ENCODE measurements around the gene TBC1D8.

The TBC1D8 gene

DNA sequence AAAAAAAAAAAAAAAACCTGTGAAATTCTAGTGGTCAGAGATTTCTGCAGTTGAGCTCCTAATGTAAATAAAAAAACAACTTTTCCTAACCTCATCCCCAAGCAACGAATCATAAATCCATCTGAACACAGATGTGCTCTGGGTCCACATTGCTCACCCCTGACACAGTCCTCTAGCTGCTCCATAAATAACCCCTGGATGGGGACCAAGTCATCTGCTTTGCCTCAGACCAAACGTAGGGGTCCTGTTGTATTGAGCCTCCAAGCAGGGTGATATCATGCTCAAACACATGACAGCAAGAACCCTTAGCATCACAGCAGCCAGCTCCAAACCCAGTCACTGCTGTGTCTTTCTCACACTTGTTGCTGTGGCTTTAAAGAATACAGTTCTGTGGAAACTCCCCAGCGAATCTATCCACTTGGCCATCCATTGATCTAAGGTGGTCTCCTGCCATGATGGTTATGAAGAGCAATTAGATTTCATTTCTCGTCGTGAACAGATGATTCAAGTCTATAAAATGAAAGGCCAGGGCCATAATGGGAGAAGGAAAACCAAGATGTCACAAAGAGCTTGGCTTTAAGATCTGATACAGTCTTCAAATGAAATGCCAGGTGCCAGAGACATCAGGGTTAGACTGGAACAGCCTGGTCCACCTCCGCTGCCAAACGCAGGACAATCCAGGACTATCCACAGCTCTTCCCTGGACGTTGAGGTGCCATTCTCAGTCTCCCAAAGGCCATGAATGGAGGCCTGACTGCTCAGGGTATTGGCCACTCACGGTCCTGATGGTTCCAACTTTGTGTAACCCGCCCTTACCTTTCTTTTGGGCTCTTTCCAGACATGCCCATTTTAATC, 39.0 kb downstream of the TBC1D8 start:
- DNase-seq, result no peak

DNA sequence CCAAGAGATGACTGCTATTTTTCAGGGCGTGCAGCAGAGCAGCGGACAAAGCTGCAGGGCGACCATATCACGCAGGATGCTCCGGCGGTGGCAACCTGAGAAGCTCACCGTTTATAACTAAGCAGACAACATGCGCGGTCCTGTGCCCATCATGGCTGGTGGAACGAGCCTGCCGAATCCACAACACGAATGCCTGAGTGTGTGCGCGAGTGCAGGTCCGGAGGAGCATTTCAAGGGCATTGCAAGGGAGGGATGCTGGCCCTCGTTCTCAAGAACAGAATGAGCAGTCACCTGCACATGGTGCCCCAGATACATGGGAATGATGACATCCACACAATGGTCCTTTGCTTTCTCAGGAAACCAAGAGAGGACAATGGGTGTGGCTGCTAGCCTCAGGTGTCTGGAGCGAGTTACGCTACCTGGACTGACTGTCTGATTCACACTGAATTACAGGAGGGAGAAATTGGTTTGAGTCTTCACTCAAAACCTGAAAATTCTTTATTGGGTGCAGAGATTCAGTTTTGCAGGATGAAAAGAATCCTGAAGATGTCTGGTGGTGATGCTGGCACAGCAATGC, 39.8 kb downstream of the TBC1D8 start:
- no peak for DNase-seq

DNA sequence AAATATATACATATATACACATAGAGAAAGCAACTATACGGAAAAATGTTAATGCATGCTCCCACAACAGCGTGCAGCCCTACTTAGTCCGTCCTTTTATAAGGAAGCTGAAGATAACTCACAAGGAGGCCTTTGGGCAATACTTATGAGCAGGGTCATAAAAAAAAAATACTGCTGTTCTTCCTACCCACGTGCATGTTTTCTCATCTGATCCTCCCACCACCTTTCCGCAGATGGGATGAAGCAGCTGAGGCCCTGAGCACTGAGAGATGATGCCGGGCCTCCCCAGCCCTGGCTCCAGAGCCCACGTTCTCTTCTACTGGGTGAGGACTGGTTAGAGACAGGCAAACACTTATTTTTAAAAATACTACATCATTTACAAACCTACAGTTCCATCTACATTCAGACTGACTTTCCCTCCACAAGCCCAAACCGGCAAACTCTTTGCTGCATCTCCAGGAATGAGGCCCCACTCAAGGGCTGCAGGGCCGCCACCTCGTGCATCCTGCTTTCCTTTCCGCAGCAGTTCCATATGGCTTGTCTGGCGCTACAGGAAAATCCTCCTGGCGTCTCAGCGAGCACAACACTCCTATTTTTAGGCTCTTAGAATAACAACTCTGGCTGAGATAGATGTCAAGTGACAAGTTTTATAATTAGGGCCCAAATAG, 41.6 kb downstream of the TBC1D8 start:
- DNase-seq, result no peak

DNA sequence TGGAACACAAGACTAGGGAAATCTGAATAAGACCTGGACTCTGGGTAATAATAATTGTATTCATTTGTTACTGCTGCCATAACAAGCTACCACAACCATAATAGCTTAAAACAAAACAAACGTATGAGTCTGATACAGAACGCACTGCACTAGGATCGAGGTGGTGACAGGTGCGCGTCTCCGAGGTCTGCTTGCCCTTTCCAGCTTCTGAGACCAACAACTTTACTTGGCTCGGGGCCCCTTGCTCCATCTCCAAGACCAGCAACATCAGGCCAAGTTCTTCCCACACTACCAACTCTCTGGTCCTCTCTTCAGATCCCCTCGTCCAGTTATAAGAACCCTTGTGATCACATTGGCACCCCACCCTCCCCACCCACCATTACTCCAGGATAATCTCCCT, 42.8 kb downstream of the TBC1D8 start:
- DNase-seq, result no peak

DNA sequence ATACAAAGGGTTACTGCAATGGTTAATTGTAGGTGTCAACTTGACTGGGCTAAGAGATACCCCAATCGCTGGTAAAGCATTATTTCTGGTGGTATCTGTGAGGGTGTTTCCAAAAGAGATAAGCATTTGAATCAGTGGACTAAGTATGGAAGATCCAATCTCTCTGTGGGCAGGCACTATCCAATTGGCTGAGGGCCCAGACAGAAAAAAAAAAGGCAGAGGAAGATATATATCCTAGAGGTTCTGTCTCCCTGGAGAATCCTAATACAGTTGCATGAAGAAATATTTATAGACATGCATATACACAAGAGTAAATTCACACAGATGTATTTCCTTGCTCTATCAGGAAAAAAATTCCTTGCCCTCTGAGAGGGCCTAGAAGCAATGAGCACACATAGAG, 43.9 kb downstream of the TBC1D8 start:
- DNase-seq, result no peak

DNA sequence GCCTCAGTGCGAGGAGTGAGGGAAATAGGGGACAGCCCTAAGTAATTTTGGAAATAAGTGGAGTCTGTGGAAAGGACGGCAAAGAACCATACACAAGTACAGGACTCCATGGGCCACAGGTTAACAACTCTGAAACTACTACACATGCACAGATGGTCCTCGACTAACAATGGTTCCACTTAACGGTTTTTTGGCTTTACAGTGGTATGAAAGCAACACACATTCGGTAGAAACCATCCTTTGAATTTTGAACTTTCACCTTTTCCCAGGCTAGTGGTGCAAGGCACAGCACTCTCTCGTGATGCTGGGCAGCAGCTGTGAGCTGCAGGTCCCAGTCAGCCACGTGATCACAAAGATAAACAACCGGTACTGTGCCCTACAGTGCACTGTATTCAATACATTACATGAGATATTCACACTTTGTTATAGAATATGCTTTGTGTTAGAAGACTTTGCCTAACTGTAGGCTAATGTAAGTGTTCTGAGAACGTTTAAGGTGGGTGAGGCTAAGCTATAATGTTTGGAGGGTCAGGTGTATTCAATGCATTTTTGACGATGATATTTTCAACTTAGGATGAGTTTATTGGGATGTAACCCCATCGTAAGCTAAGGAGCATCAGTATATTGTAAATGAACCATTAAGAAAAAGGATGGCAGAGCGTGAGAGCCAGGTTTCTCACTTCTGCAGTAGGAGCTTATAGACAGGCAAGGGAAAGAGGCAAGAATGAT, 44.6 kb downstream of the TBC1D8 start:
- no peak for DNase-seq

DNA sequence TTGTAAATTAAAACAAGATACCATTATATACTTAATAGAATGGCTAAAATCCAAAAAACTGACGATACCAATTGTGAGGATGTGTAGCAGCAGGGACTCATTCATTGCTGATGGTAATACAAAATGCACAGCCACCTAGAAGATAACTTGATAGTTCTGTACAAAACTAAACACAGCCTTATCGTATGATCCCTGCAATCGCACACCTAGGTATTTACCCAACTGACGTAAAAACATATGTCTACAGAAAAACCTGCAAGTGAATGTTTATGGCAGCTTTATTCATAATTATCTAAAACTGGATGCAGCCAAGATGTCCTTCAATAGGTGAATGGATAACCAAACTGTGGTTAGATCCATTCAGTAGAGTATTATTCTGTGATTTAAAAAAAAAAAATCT, 45.5 kb downstream of the TBC1D8 start:
- DNase-seq, result no peak

DNA sequence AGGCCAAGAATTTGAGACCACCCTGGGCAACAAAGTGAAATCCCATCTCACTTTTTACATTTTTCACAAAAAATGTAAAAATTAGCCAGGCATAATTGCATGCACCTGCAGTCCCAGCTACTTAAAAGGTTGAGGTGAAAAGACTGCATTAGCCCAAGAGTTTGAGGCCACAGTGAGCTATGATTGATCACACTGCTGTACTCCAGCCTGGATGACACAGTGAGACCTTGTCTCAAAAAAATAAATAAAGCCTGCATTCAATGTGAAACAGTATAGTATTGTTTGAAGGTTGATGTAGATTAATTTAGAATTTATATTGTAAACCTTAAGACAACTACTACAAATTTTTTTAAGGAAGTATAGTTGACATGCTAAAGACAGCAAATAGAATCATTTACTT, 53.5 kb downstream of the TBC1D8 start:
- DNase-seq, result no peak

DNA sequence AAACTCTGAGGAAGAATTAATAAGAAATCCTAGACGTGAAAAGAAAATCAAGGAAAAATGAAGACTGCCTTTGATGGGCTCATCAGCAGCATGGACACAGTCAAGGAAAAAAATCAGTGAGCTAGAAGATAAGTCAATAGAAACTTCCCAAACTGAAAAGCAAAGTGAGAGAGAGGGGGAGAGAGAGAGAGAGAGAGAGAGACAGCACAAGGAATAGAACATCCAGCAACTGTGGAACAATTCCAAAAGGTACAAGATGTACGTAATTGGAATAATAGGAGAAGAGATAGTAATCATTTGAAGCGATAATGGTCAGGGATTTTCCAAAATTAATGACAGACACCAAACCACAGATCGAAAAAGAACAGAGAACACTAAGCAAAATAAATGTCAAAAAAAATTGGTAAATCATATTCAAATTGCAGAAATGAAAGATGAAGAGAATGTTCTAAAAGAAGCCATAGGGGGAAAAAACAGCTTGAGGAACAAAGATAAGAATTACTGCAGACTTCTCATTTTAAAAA, 54.5 kb downstream of the TBC1D8 start:
- no peak for DNase-seq

DNA sequence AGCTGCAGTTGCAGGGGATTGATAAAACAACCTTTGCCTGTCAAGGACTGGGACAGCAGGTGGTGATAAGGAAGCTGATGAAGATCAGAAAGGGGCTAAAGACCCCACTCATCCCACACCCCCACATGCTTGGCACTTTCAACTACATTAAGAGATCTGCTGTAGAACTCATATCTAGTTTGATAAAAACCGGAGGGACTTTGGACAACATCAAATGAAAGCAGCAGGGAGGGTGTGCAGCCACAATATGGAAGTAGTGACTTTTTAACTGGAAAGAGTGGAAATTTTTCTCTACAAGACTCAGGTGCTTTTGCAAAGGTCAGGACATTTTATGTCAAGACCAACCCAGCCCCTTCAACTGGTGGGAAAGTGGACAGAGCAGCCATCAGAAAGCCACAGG, 56.8 kb downstream of the TBC1D8 start:
- DNase-seq, result no peak

DNA sequence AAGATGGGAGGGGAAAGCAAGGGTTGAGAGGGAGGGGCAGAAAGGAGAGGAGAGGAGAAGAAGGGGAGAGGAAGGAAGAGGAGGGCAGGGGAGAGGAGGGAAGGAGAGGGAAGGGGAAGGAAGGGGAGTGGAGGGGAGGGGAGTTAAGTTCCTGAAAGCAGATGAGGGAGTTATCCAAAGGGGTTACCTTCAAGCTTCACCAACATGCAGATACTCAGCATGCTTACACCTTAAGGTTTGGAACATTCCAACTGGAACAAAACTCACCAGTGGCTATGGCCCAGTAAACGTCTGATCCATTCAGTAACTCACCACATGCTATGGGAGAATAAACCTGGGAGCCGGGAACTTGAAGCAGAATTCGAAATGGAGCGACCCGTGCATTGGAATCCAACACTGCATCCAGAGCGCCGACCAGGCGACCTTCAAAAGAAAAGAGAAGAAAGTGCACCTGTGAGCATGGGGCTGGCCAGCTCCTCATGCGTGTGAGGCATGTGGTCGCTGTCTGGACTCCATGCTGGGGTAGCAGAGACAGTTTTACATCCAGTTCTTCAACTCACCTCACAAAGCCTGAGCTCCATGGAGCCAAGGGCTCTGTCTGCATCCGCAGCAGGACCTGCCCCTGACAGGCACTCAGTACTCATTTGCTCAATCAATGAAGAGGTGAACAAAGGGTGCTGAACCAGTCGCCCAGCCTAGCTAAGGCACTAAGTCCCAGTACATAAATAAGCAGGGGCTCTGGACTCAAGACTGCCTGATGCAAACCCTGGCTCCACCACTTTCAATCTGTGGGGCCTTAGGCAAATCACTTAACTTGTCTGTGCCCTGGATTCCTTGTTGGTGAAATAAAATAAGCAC, 61.0 kb downstream of the TBC1D8 start:
- DNase-seq, result no peak

DNA sequence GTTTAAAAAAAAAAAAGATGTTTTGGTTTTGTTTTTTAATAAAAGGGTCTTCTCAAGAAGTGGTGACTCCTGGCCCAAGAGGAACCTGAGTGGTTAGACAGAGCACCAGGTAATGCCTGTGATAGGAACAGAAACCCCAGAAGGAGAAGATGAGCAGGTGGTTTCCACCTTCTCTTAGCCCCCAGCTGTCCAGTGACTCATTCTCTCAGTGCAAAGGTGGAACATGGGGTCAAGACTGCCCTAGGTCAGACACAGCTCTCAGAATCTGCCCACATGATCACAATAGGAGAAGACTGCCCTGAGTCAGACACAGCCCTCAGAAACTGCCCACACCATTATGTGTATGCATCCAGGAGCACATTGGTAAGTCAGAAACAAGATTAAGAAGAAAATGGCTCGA, 61.8 kb downstream of the TBC1D8 start:
- peak; percentile 24 for DNase-seq

DNA sequence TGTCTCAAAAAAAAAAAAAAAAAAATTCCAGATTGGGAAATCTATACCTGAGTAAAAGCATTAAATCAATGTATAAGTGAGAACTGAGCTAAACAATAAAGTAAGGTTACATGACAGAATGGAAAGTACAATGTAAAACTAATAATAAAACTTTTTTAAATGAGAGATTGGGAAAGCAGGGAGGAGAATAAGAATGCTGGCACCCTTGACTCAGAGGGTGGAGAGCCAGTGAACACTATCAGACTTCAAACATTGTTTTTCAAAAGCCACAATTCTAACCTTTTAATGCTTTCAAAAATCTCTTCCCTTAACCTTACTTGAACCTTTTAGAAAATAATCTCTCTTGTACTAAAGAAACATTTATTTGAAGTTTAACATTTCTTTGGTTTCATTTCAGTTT, 63.5 kb downstream of the TBC1D8 start:
- no peak for DNase-seq

DNA sequence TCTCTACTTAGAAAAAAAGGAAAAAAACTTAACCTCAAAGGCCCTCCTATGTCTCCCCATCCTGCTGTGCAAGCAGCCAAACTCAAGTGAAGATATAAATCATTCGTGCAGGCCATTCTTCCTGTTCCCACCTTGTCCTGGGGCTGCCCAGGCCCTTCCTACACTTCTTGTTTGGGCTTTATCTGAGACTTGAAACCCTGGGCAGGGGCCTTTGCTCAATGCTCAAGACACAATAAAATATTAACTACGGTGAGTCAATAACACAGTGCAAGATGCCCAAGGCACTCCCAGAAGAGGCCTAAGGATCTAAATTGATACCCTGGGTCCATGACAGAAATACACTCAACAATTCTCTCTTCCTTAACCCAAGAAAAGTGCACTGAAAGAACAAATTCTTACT, 67.6 kb downstream of the TBC1D8 start:
- DNase-seq, result no peak

DNA sequence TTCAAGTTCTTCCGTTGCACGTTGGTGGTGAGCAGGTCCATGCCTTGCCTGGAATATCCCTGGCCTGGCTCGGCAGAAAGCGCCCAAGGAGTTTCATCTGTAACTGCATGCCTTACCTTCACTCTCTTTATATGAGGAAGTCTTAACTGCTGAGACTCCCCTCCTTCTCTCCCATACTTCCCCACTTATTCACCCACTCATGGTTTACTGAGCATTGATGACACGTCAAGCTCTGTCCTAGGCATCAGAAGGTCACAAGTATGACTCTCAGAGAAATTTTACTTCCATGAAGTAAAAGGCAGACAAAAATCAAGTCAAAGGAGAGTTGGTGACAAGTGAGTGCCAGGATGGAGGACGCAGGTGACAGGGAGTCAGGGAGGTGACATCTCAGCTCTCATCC, 68.2 kb downstream of the TBC1D8 start:
- peak; percentile 14 for DNase-seq

DNA sequence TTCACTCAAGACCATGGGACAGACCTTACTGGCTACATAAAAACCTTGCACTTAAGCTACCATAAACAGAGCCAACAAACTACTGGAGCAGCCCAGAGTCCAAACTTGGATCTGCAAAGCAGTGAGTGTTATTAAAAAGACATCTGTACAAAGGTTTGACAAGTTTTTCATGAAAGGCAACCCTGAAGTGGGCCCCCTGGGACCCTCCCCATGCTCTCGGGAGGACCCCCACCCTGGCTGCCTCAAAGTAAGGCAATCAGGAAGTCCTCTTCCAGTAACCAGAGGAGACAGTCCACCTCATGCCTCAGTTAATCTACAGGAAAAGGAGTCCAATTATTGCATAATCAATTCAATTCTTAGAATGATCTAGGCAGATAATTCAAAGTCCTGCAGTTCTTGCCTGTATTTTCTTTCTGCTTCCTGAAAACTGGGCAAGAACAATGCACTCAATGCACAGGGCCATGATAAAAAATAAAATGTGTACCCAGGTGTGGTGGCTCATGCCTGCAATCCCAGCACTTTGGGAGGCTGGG, 69.7 kb downstream of the TBC1D8 start:
- DNase-seq, result no peak

DNA sequence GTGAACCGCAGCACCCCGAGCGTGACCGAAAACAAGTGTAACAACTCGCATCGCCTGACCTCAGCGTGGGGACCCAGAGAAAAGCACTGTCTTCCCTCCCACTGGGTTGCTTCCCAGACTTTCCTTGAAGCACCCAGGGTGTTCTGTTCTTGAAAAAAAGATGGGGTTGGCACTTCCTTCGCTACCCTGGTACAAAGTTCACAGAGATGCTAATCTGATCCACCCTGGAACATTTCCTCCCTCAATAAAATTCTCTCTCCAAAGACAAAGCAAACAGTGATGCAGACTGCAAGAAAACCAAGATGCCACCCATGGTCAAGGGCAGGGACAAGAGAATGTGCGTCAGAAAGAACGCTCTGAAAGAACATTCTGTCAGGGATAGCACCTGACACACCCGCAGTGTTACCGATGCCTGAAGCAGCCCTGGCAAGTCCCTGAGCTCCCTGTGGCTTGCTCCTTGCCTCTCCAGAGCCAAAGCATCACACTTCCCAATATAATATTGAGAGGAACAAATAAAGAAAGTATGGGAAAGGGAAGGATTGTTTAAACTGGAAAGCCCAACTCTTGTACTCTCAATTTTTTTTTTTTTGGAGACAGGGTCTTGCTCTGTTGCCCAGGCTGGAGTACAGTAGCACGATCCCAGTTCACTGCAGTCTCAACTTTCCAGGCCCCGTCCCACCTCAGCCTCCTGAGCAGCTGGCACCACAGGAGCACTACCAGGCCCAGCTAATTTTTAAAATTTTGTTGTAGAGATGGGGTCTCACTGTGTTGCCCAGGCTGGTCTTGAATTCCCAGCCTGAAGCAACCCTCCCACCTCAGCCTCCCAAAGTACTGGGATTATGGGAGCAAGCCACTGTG, 70.7 kb downstream of the TBC1D8 start:
- no peak for DNase-seq

DNA sequence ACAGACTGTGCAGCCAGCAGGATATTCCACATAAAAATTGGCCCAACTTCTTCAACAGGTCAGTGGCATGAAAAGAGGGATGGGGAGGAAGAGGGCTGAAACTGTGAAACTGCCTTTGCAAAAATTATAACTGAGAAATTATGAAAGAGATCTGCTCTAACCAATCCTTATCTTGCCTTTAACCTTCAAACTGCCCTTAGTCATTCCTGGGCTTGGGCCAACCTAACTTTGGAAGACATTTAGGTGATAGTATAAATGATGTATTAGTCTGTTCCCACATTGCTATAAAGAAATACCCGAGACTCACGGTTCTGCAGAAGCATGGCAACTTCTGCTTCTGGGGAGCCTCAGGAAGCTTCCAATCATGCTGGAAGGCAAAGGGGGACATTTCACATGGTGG, 74.6 kb downstream of the TBC1D8 start:
- DNase-seq, result no peak

DNA sequence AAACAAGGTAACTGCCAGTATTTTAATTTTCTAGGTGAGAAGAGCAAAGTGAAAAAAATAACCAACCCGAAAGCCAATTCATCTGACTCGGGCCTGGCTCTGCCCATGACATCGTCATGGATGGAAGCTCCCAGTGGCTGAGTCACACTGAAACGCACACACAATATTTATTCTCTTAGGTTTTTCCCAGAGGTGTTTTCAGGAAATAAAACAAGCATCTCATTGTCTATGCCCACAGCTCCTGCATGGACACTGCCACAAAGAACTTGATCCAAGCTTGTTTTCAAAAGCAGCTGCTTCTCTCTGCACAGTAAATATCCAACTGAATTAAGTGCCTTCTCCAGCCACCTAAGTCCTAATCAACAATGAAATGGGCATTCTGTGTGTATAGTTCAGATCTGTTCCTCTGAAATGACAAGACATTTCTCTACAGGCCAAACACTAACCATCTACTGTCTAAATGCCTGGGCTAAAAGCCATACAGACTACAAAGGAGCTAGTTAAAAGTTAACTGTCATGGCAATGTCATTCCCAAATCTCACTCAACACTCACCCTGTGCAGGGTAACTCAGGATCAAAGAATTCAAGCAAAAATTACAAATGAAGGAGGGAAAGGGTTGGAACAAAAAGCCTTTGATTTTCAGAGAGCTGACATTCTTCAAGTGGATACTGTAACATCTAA, 86.2 kb downstream of the TBC1D8 start:
- no peak for DNase-seq

DNA sequence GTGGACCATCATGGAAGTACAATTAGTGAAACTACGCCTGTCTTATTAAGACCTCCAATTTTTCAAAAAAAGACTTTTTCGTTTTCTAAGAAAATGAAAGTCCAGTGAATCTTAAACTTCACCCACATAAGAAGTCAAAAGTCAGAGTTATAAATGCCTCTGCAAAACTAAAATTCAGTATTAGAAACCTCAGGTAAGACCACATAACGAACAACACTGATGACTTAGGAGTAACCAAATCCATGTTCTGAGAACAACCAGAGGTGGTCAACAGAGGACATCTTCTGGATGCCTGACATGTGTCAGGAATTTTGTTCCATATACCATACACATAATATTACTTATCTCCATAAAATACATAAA, 86.7 kb downstream of the TBC1D8 start:
- DNase-seq, result no peak

DNA sequence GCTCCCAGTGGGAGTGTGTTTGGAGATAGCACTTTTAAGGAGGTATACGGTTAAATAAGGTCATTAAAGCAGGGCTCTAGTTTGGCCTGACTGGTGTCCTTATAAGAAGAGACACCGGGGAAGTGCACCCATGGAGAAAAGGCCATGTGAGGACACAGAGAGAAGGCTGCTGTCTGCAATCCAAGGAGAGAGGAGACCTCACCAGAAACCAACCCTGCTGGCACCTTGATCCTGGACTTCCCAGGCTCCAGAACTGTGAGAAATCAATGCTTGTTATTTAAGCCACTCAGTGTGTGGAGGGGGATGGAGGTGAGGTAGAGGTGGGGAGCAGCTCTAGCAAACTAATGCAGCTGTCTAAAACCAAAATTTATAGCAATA, 87.1 kb downstream of the TBC1D8 start:
- no peak for DNase-seq
